DMS79 (cell line): Measurements from ENCODE around the gene CARD9.

Source experiments
- DNase-seq: peaks from one replicate; lab custom pipeline; 2025; lab: John Stamatoyannopoulos, UW

The CARD9 gene

GRCh38 chr9:136401173-136401922 lies 27.9 kb upstream of the CARD9 start:
- DNase-seq = no peak

- peak; percentile 68 for DNase-seq
Measured at GRCh38 chr9:136400038-136400834, 26.8 kb upstream of the CARD9 start, which contains the start of gene SNAPC4. Gene SNAPC4, minus strand, starts transcription at chr9:136400170. Its CDS starts 1,742 bp downstream, at chr9:136398428.

DNA sequence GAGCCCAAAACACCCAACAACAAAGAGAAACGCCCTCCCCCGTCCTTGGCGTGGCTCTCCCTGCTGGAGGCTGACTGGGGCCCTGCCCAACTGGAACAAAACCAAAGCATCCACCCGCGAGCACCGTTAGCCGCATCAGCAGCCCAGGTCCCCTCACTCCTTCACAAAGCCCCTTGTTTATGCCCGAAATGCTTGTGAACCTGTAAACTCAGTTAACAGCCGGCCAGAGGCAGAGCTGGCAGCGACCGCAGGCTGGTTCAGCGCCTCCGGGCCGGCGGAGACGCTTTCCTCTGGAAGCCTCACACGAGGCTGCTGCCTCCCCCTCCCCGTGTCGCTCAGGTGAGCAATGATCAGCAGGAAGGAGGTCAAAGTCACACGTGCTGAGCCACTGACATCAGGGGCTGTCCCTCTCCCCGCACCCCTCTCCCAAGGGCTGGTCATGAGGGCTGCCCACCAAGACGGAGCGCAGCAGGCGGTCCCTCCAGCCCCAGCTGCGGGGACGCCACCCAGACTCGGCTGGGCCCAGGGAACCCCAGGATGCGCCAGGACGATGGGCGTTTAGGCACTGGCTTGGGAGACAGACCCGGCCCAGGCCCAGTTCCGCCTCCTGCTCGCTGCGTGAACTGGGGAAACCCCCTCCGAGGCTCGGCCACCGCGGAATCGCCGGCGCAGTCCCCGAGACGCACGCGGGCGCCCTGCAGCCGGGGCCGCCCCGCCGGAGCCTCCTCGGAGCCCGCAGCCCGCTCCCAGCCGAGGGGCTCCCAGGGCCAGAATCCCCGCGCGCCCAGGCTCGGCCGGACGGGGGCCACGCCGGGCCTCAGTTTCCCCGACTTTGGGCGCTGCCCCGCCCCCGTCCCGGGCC lies 25.9 kb upstream of the CARD9 start:
- no peak for DNase-seq

- DNase-seq = no peak
Measured at GRCh38 chr9:136398286-136398685, 24.8 kb upstream of the CARD9 start.

DNA sequence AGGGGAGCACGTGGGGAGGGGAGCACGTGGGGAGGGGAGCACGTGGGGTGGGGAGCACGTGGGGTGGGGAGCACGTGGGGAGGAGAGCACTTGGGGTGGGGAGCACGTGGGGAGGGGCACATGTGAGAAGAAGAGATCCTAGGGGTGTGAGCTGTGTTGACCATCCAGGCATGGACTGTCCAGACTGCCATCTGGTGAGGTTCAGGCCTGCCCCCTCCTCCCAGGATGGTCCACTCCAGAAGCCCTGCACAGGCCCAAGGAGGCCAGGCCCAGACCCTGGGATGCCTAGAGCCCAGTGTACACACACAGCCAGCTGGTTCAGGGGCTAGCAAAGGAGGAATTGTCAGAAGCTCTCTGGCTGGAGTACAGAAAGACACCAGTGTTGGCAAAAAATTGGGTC lies 24.2 kb upstream of the CARD9 start:
- no peak for DNase-seq

DNA sequence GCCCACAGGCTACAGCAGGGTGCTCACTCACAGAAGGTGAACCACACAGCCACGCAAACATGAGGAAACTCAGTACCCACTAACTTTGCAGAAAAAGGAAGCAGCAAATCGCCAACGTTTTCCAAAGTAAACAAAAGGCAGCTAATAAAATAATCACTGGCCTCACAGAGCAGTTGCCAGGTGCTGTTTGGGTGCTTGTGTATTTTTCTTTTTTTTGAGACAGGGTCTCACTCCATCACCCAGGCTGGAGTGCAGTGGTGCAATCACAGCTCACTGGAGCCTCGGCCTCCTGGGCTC lies 22.7 kb upstream of the CARD9 start:
- no peak for DNase-seq

- DNase-seq = no peak
Measured at GRCh38 chr9:136395345-136396218, 22.1 kb upstream of the CARD9 start.

DNA sequence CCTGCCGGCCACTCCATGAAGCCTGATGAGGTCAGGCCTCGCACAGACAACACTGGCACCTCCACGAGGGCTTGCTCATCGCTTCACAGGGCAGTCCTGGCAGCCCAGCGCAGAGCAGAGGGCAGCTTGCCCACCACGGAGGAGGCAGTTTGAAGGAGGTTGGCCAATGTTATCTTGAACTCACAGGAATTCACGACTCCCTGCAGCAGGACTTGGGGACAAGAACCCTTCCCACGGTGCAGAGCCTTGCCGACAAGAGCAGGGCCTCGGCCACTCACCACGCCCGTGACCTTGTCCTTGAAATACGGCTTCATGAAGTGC lies 21.5 kb upstream of the CARD9 start:
- no peak for DNase-seq

GRCh38 chr9:136394312-136395019 lies 21.0 kb upstream of the CARD9 start:
- DNase-seq = no peak

GRCh38 chr9:136393531-136393930 lies 20.1 kb upstream of the CARD9 start:
- no peak for DNase-seq

- DNase-seq = no peak
Measured at GRCh38 chr9:136392538-136393449, 19.3 kb upstream of the CARD9 start.

DNA sequence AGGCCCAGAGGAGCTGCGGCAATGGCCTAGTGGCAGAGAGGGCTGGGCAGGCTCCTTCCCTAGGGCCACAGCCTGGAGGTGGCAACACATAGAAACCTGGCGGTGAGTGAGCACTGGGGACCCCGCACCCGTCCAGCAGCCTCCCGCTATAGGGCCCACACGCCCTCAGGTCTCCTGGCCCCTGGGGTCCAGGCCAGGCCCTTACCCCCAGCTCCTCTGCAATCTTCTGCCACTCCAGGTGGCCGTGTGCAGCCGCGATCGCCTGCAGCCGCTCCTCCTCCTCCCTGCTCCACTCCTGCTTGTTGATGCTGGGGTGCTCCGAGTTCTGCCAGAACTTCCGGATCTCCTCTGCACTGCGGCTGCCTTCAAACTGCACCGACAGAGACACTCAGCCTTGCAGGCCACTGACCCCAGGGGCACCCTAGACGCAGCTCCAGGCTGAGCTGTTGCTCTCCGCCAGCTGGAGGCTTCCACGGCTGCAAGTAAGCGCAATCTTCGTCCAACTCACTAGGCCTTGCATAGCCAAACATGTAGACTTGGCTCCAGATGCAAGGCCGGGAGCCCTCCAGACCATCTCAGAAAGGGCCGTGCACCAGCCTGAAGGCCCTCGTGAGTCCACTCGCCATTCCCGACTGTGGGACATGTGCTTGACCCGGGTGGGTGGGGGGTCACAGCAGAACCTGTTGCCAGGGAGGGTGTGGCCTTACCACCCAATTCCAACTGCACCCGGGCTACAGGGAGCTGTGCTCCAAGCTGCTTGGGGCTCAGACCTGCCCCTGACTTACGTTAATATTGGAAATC lies 18.5 kb upstream of the CARD9 start:
- no peak for DNase-seq

DNA sequence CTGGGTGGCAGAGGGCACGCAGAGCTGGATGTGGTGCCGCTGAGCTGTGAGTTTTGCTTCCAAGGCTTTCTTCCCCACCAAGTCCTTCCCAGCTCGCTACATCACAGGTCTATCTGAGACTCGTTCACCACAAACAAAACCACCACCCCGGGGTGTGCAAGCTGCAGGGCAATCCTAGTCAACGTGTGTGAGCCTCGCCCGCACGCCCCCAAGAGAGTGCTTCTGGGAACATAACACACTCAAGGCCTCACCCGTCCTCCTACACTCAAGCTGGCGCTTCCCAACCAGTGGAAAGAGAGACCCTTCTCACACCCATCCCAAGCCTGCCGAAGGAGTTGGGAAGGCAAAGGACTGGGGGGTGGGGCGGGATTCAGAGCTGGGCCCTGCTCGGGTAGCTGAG lies 15.9 kb upstream of the CARD9 start:
- DNase-seq = no peak

DNA sequence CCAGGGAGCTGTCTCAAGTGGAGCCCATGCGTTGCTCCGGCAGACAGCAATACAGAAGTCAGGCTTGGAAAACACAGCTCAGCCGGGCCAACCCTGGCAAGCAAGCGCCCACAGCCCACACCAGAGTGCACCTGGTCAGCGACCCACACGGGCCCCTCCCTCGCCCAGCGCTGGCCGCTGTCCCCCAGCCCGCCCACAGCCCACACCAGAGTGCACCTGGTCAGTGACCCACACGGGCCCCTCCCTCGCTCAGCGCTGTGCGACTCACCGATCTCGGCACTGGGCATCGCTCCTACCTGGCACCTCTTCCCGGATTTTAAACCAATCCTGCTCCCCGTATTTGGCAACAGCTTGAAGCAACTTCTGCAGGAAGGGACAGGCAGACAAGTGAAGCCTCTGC lies 13.7 kb upstream of the CARD9 start:
- DNase-seq = no peak

DNA sequence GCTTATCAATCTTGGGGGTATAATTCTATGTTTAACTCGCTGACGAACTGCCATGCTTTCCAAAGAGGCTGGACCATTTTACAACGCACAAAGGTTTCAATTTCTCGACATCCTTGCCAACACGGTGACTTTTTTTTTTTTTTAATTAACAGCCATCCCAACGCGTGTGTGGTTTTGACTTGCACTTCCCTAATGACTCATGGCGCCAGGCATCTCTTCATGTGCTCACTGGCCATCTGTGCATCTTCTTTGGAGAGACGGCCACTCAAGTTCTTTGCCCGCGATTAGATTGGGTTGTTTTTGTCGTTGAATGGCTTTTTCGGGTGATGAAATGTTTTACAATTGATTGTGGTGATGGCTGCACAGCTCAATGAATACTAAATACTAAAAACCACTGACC lies 12.5 kb upstream of the CARD9 start:
- no peak for DNase-seq

GRCh38 chr9:136385015-136385414 lies 11.5 kb upstream of the CARD9 start:
- no peak for DNase-seq

GRCh38 chr9:136383436-136383835 lies 10.0 kb upstream of the CARD9 start:
- DNase-seq = no peak

DNA sequence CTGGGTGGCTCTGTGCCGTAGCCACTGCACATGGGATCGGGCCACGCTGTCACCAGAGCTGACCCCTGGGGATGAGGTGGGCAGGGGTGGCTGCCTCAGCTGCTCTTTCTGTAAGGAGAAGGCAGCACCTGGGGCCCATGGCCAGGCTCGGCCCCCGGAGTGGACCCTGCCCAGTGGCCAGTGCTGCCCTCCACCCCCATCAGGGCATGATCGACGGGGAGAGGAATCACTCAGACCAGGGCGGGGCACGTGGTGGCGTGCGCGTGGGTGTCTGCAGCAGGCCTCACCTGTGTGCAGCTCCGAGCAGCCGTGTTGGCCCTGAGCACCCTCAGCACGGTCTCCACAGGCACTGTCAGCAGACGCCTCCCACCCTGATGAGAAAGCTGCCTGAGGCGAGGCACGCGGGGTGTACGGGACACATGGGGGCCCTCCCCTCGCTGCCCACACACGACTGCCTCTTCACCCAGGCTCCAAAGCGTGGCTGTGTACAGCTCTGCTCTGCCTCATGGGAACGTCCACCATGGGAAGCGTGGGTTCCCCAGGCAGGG lies 8.6 kb upstream of the CARD9 start:
- DNase-seq = no peak

DNA sequence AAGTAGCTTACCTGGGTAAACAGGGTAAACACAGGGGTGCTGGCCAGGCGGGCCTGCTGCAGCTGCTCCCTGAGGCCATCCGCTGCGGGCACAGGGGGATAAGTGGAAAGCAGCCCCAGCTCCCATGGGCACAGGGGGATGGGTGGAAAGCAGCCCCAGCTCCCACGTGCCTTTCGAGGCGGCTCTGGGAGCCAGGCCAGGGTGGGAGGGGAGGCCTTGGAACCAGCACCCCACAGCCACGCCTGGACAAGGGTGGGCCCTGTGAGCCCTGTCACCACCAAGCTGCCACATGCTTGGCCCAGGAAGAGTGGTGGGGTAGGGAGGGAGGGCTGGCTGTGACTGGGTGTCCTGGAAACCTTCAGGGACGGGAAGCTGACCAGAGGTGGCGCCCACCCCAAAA lies 7.8 kb upstream of the CARD9 start:
- DNase-seq = no peak
